DMS79 treated with DMSO at 0.1 percent for 48 hours (cell line): Measurements from ENCODE around the gene CBX7.

Source experiments
- DNase-seq: peaks from one replicate; lab custom pipeline; 2025; lab: John Stamatoyannopoulos, UW

CBX7 gene

DNA sequence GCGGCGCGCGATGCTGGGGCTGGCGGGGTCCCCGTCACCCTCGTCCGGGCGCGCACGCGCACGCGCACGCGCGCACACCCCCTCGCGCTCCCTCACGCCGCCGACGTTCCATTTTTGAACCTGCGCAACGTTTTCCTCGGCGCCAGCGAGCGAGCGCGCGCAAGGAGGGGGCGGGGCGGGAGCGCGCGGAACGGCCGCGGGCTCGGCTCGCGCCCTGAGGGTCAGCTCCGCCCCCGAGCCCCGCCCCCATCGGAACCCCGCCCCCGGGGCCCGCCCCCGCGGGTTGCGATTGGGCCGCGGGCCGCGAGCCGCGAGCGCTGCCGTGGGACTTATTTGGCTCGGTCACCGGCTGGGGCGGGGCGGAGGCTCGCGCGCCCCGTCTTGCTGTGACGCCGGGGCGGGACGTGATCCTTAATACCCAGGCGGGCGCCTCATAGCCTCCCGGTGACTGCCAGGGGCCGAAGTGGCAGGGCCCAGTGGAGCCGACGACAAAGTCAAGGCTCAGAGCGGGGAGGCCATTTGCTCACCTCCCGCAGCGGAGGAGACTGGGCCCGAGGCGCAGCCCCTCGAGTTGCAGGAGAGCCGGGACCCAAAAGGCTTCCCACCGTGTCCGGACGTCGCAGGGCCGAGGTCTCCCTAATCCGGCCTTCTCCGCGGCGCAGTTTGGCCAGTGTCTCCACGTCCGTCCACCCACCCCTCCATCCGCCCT is at the start of gene CBX7:
Gene CBX7 (minus strand): TSS at position 170 of the 709 bp plus-strand sequence. CDS start 236 bp downstream, outside the sequence.
- peak; percentile 22 for DNase-seq

- DNase-seq = no peak
These were observed 45.1 kb upstream of the CBX7 start for GRCh38 chr22:39197578-39197977.

- no peak for DNase-seq
These were observed 41.6 kb upstream of the CBX7 start for GRCh38 chr22:39194098-39194497.

DNA sequence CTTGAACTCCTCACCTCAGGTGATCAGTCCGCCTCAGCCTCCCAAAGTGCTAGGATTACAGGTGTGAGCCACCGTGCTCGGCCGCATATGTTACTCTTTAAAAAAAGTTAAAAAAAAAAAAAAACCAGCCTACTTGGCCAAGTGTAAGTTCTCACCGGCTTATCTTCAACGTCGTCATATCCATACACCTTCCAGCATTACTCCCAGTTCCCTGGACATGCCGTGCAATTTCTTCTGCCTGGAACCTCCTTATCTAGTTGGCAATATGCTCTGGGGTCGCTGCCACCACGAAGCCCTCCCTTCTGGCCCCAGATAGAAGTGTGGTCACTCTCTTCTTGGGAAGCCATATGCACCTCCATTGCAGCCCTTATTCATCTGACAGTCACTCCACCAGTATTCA is 36.3 kb upstream of the CBX7 start:
- DNase-seq = no peak

DNA sequence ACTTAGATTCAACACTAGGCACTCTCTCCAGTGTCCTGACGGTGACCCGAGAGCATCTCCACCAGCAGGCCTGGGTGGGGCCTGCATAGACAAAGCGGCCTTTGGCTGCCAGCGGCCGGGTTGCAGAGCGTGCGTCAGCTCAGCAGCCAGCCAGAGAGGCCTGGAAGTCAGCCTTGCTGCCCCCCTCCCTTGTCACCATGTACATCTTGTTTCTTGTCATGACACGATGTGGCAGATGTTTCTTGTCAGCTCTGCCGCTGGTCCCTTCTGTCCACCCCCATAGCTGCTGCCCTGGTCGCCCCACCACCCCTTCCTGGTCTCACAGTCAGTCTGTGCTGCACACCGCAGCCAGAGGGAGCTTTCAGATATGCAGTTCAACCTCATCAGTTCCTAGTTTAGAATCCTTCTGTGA is 33.1 kb upstream of the CBX7 start:
- DNase-seq = no peak

- DNase-seq = no peak
These were observed 32.4 kb upstream of the CBX7 start for GRCh38 chr22:39184586-39185577.

DNA sequence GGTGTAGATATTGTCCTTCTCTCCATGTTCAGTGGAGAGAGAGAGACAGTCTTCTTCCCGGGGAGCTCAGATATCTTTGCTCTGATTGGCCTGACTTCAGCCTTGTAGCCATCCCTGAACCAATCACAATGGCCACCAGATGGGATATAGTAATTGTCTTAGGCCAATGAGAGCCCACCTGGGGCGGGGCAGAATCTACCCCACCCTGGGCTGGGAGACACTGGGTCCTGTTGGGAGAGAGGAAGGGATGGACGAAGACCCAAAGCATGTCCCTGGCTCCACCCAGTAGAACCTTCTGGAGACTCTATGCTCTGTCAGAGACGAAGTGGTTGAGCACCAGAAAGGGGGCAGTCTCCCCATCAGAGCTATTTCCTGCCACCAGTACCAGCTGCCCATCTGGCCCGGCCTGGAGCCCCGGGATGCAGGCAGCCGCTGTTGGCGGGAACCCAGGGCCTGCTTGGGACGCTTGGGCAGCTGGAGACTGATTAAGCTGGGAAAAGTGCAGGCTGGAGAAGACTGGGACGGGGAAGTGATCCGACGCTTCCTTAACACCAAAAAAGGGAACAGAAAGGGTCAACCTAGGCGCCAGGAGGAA is 31.6 kb upstream of the CBX7 start:
- no peak for DNase-seq

GRCh38 chr22:39182478-39183030 is 30.1 kb upstream of the CBX7 start:
- no peak for DNase-seq

DNA sequence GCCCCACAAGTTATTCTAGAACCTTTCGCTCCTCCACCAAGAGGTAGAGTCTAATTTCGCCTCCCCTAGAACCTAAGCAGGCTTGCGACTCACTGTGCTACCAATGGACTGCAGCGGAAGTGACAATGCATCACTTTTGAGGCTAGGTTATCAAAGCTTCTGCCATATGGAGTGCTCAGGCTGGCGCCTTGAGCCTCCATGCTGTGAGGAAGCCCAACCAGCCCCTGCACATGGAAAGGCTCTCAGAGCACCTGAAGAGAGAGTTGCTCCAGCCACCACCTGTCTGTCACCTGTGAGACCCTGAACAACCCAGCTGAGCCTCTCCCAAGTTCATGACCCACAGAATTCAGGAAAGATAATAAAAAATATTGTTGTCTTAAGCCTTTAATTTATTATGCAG is 29.3 kb upstream of the CBX7 start:
- no peak for DNase-seq

DNA sequence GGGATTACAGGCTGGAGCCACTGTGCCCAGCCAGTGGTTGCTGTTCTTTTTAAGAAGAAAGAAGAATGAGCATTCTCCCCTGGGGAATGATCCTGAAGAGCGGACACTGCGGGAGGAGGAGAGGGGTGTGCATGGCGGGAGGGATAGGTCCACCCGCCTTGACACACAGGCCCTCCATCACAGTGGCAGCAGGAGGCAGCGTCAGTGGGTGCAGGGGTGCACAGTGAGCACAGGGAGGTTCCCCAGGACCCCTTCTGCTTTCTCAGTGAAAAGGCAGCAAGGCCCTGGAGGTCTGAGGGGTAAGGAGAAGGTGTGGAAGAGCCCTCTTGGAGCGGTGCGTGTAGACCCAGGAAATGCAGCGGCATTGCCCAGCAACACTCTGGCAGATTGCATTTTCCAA is 28.9 kb upstream of the CBX7 start:
- DNase-seq = no peak

- DNase-seq = no peak
These were observed 27.4 kb upstream of the CBX7 start for GRCh38 chr22:39179841-39180335.

- DNase-seq = no peak
These were observed 26.9 kb upstream of the CBX7 start for GRCh38 chr22:39179401-39179827.

DNA sequence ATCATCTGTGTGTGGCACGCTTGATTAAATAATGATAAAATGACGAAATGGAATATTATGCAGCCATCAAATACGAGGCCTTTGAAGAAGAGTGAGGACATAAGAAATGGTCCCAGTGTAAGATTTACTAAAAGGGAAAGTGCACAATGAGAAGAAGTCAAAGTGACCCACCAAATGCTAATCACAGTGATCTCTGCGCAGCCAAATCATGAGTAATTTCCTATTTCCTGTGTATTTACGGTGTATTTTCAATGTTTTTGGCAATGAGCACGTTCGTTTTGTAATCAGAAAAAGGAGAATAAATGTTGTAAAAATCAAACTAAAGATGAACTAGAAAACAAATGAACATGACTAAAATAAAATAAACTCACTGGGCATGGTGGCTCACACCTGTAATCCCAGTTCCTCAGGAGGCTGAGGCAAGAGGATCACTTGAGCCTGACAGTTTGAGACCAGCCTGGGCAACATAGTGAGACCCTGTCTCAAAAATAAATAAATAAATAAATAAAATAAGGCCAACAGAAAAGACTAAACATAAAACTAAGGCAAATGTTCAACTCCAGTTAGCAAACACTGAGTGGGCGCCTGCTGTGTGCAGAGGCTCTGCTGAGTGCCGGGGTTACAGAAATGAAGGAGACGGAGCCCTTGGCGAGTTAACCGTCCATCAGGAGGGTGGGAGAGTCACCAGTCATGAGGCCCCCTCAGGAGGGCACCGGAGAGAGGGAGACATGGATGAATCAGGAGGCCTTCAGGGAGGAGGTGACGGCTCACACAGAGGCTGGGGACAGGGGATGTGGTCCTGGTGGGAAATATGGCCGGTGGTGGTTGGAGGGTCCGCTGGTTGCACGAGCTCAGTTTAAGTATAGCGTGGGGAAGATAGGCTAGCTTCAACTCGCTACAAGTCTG is 26.0 kb upstream of the CBX7 start:
- no peak for DNase-seq

GRCh38 chr22:39177791-39178190 is 25.3 kb upstream of the CBX7 start:
- no peak for DNase-seq

DNA sequence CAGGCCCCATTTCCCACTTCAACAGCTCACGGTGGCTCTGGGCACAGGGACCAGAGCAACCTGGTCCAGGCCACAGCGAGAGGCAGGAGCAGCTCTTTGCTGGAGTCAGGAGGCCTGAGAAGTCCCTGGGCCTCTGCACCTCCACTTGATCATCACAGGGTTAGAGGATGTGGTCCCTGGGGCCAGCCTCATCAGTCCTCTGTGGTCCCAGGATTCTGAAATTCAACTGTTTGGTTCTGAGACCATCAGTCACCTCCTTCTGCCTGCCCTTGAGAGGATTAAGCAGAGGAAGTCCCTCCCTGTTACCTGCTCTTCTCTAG is 24.9 kb upstream of the CBX7 start:
- no peak for DNase-seq

- DNase-seq = no peak
These were observed 24.4 kb upstream of the CBX7 start for GRCh38 chr22:39176714-39177455.

DNA sequence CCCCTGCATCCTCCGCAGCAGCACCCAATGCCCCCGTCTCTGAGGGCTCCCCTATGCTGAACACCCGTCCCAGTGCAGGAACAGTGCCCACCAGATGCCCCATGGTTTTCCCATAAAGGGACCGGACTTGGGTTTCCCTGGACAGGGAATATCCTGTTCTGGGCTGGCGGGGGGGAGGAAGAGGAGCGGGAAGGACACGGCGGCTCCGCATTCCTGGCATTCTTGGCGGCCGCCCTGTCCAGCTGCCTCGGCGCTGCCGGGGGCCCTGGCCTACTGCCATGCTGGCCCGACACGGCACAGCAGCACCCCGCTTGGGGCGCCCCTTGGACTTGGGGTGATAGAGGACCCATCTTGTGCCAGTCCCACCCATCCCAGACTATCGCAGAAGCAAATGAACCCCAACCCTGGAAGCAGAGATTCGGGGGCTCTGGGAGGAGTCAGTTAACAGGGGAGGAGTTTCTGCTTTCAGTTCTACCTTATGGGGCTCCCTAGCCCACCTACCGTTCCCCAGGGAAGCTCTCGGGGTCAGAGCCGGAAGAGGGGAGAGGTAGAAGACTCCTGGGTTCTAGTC is 23.7 kb upstream of the CBX7 start:
- DNase-seq = no peak

DNA sequence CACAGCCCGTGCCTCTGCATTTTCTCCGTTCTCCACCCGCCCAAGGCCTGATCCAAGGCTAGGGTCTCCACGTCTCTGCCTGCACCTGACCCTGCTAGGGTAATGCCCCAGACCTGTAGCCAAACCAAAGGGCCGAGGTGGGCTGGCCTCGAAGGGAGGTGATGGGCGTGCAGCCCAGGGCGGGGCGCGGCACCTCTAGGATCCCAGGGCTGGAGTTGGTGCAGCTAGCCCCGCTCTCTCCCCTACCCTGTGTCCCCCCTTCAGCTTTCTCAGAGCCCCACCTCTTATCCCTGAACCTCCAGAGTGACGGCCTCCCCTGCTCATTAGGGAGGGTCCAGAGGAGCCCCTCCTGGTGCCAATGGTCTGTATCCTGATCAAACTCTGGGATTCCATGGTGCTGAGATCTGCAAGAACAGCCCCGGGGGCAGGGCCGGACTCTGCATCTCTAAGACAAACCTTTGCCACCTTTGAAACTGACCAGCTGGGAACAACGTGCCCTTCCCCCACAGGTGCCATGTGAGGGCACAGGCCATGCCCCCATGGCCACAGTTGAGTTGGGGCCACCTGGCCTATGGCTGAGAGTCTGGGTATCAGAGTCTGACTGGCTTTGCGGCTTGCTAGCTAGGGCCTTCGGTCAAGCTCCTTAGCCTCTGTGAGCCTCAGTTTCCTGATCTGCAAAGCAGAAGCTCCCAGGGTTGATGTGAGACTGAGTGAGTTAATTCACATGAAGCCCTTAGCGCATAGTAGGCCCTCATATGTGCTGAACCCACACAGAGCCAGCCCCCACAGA is 23.1 kb upstream of the CBX7 start:
- DNase-seq = no peak
